Heart right ventricle (tissue), 16 donors: ENCODE results near the gene EXT2. TPM values are rescaled to one million over a fixed set of nuclear protein-coding genes. Genes with fewer than 3 reads are reported as not detected.

Experiments used
- ATAC-seq, 8 donors: fragments of 200-7000 bp; cut with Tn5 transposase; one replicate each; pipeline ENCODE4 v1.9.1; 2020; ENCODE audit warnings: mild to moderate bottlenecking in 8 of 8, moderate library complexity in 8 of 8, moderate number of reproducible peaks in 1 of 8
- DNase-seq, 2 donors: peaks; one replicate each; pipeline ENCODE4 v3.0.0-alpha.2; 2020
- H3K27ac ChIP-seq, 10 donors: fragments of 200-600 bp; sonication (generic) in 2 of 10; one replicate each; pipeline versions ENCODE4 v1.5.0 to v1.8.0; 2020 to 2022; ENCODE audit warnings: mild to moderate bottlenecking in 3 of 10
- H3K27me3 ChIP-seq, 7 donors: fragments of 200-600 bp; one replicate each; pipeline ENCODE4 v1.8.0; 2021 to 2022; ENCODE audit warnings: mild to moderate bottlenecking in 2 of 7
- H3K36me3 ChIP-seq, 9 donors: fragments of 200-600 bp; sonication (generic) in 1 of 9; one replicate each; pipeline versions ENCODE4 v1.5.0 to v1.8.0; 2020 to 2022; ENCODE audit warnings: mild to moderate bottlenecking in 2 of 9
- H3K4me1 ChIP-seq, 9 donors: fragments of 200-600 bp; sonication (generic) in 1 of 9; one replicate each; pipeline versions ENCODE4 v1.5.0 to v1.8.0; 2020 to 2022; ENCODE audit warnings: mild to moderate bottlenecking in 4 of 9
- H3K4me3 ChIP-seq, 10 donors: fragments of 200-600 bp; sonication (generic) in 2 of 10; one replicate each; pipeline versions ENCODE4 v1.5.0 to v1.8.0; 2020 to 2022; ENCODE audit warnings: mild to moderate bottlenecking in 7 of 10, moderate library complexity in 2 of 10
- H3K9me3 ChIP-seq, 11 donors: fragments of 200-600 bp in 10 of 11; sonication (generic) in 2 of 11; one replicate each; pipeline versions ENCODE4 v1.5.0 to v1.8.0; 2013 to 2022; ENCODE audit warnings: mild to moderate bottlenecking in 2 of 11, control low read depth in 1 of 11, moderate library complexity in 1 of 11
- WGBS, 2 donors: extraction: QIAGEN DNeasy Blood & Tissue Kit; methylation state at CpG; one replicate each; pipeline ENCODE4 v1.1.7; 2013; ENCODE audit warnings: inconsistent platforms in 1 of 2; 5-methylcytosine and 5-hydroxymethylcytosine counted together
- intact Hi-C, 10 donors: fragments of 100-400 bp; cut with DNase I; formaldehyde crosslinking; loops; one replicate each; pipeline versions ENCODE4 v1.11.1 to v1.14.2; 2022
- polyA plus RNA-seq, 2 donors: library from polyadenylated mRNA; stranded (reverse); fragments of 200-250 nt; gene quantifications; one replicate each; pipeline ENCODE4 v1.2.3, GENCODE V29; 2013
- total RNA-seq, 10 donors: library from RNA; stranded (reverse); fragmentation: NEBNext Ultra II Directional in 3 of 10; extraction: Animal tissue kit (Norgen Biotek cat#: 25700) in 3 of 10; gene quantifications; one replicate each; pipeline versions ENCODE4 v1.2.1 to v1.2.4, GENCODE V29; 2021 to 2023
- TF ChIP-seq, protein P1 (sequence below), 9 donors: fragments of 200-600 bp; sonication (generic) in 2 of 9; IDR thresholded peaks; one replicate each; pipeline versions ENCODE4 v1.5.0 to v1.8.0; 2021 to 2022; ENCODE audit warnings: antibody characterized with exemption in 9 of 9, mild to moderate bottlenecking in 5 of 9, moderate library complexity in 1 of 9
- donor health status: Arrhythmogenic right ventricular cardiomyopathy.
- donor health status: ischemic (EF 13 %, LVEDD 7.1; RV severe dilation, severe dysfunction).
- donor health status: healthy with polysubstance abuse.
- donor health status: DM: no; HTN: yes; CAD: no.
- donor health status: DM: no; HTN: no; CAD: no.
- donor health status: ischemic (EF 25% LVEDD 6.9; RV normal size, moderate dysfunction).
- donor health status: ischemic (EF 25% LVEDD 5.7; RV mildly dilated, moderate dysfunction).
- donor health status: healthy.
- donor health status: DM: yes; HTN: yes; CAD: no.
- donor health status: Ischemic cardiomyopathy.
- donor health status: ischemic (EF 35%, LVEDD 5.7; RV mildly dilated, moderate dysfunction).
- donor health status: nonischemic (EF 11% LVEDD 7.7; RV severe dilation, severe dysfunction).
- donor health status: DM: yes; HTN: yes; CAD: no.
- donor health status: PGD.
- donor health status: ischemic (EF 29% LVEDD 5.4; RV normal size, mild dysfunction).
- donor health status: nonischemic (EF 23%, LVEDD 6.1; RV moderate dilation, normal function).

Gene EXT2
- total and polyA plus RNA-seq, 12 donors: 18.7 to 35.1 (median 28.2) TPM

- 79 to 86% methylated on average over 9 of the region's 9 CpGs for WGBS, 2 donors
- no peaks in the 10 kb centered on the region for H3K9me3 ChIP-seq
- DNase-seq (no peak), ATAC-seq (no peak)
- H3K4me3 ChIP-seq: no peak overlapping the region
- TF ChIP-seq, protein P1, sequence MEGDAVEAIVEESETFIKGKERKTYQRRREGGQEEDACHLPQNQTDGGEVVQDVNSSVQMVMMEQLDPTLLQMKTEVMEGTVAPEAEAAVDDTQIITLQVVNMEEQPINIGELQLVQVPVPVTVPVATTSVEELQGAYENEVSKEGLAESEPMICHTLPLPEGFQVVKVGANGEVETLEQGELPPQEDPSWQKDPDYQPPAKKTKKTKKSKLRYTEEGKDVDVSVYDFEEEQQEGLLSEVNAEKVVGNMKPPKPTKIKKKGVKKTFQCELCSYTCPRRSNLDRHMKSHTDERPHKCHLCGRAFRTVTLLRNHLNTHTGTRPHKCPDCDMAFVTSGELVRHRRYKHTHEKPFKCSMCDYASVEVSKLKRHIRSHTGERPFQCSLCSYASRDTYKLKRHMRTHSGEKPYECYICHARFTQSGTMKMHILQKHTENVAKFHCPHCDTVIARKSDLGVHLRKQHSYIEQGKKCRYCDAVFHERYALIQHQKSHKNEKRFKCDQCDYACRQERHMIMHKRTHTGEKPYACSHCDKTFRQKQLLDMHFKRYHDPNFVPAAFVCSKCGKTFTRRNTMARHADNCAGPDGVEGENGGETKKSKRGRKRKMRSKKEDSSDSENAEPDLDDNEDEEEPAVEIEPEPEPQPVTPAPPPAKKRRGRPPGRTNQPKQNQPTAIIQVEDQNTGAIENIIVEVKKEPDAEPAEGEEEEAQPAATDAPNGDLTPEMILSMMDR (IDR thresholded peaks at IDR 0.05): no peak
- no peaks in the 10 kb centered on the region for H3K36me3 ChIP-seq
- H3K4me1 ChIP-seq: peaks cover 0 to 4% (median 0%) of the 10 kb centered on the region in 9 donors
- intact Hi-C loops: no loop called here
- H3K27me3 ChIP-seq: no peaks in the 10 kb centered on the region
- no peak overlapping the region for H3K27ac ChIP-seq
Measured at GRCh38 chr11:44266056-44266780, 170.7 kb downstream of the EXT2 start.

GRCh38 chr11:44267006-44267749, 171.7 kb downstream of the EXT2 start:
- DNase-seq: no peak
- WGBS, 2 donors: 94 to 95% methylated on average over 24 of the region's 24 CpGs

DNA sequence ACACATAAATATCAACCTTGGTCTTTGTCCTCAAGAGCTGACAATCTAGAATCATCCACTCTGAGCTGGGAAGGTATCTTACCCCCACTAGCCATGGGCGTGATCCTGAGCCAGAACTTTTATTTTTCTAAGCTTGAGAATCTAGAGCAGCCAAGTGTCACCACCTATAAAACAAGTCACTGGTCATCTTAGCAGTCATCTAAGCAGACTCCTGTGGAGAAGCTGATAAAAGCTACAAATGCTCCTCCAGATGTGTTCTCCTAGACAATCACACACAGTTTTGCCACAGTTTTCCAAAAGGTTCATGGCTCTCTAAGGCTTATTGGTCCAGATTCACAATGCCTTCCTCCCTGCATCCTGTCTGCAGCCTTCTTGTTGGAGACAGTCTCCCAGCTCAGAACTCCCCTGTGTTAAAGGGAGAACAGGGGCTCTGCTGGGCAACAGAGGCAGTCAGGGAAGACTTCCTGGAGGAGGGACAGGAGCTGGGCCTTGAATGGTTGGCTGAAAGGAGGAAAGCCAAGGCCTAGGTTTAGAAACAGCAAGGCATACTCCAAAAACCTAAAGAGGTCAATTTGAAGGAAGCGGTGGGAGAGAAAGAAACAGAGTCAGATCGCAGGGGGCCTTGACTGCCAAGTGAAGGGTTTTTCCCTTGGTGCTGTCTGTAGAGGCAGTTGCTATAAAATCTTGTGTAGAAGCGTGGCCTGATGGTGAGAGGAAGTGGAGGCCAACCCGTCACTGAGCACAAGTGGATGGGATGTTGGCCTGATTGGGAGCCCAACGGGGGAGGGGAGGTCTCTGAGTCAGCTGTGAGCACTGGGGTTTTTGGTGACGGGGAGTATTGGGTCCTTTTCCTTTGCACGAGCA, 172.5 kb downstream of the EXT2 start:
- no peak overlapping the region for H3K4me3 ChIP-seq
- no peak overlapping the region for H3K27ac ChIP-seq
- H3K27me3 ChIP-seq: no peaks in the 10 kb centered on the region
- no peak for ATAC-seq
- peaks cover 0 to 4% (median 0%) of the 10 kb centered on the region in 9 donors for H3K4me1 ChIP-seq
- TF ChIP-seq, protein P1 (IDR thresholded peaks at IDR 0.05): no peak
- intact Hi-C loops: no loop called here
- H3K9me3 ChIP-seq: no peaks in the 10 kb centered on the region
- WGBS, 2 donors: 80 to 86% methylated on average over 8 of the region's 8 CpGs
- H3K36me3 ChIP-seq: no peaks in the 10 kb centered on the region
- no peak for DNase-seq

More at GRCh38 chr11:44267006-44267749, 171.7 kb downstream of the EXT2 start:
- Histone ChIP-seq H3K4me3 (no peak overlapping the region), H3K36me3 (no peaks in the 10 kb centered on the region), H3K27me3 (no peaks in the 10 kb centered on the region), H3K9me3 (no peaks in the 10 kb centered on the region), H3K27ac (no peak overlapping the region), H3K4me1 (peaks cover 0 to 4% (median 0%) of the 10 kb centered on the region in 9 donors)
- intact Hi-C loops: no loop called here
- ATAC-seq: no peak
- TF ChIP-seq, protein P1 (IDR thresholded peaks at IDR 0.05): no peak

DNA sequence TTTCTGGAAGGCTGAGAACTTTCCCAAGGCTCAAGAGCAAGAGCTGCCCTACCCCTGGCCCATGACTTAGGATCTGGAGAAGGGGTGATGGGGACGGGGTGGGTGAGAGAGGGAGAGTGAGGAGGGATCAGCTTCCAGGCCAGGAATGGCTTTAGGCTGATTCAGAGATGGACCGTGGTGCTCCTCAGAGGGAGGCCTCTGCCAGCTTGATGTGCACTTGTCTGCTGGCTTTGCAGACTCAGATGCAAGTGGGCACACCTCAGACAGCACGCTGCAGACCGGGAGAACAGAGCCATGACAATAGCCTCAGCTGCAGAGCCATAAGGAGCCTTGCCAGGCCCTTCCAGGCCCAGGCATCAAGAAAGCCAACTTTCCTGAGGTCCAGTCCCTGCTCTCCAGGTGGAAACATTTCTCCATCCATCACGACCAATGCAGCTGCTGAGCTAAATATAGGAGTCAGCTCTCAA, 173.2 kb downstream of the EXT2 start:
- ATAC-seq: no peak
- H3K4me3 ChIP-seq: no peak overlapping the region
- TF ChIP-seq, protein P1 (IDR thresholded peaks at IDR 0.05): no peak
- no peaks in the 10 kb centered on the region for H3K27me3 ChIP-seq
- DNase-seq: no peak
- peaks cover 0 to 4% (median 0%) of the 10 kb centered on the region in 9 donors for H3K4me1 ChIP-seq
- no peaks in the 10 kb centered on the region for H3K9me3 ChIP-seq
- no peak overlapping the region for H3K27ac ChIP-seq
- 90 to 93% methylated on average over 5 of the region's 5 CpGs for WGBS, 2 donors
- intact Hi-C loops: no loop called here
- H3K36me3 ChIP-seq: no peaks in the 10 kb centered on the region
